Stimulated activated CD4-positive, alpha-beta T cell treated with anti-CD3 and anti-CD28 coated beads, Interleukin-12 subunit alpha, Interleukin-12 subunit beta, amount 100 ng/mL, for 48 hours (primary cell): Measurements from ENCODE around the gene MRTFB.
"Not testable (repeated sequence)": the region's sequence is repeated elsewhere in the genome, so short reads cannot be mapped to it uniquely, and the experiment has no call there.

Experiments used
- DNase-seq, 3 donors: peaks; one replicate each; pipeline ENCODE4 v3.0.0-alpha.2; 2020; ENCODE audit warnings: low read depth in 2 of 3, low spot score in 1 of 3

Gene MRTFB, protein sequence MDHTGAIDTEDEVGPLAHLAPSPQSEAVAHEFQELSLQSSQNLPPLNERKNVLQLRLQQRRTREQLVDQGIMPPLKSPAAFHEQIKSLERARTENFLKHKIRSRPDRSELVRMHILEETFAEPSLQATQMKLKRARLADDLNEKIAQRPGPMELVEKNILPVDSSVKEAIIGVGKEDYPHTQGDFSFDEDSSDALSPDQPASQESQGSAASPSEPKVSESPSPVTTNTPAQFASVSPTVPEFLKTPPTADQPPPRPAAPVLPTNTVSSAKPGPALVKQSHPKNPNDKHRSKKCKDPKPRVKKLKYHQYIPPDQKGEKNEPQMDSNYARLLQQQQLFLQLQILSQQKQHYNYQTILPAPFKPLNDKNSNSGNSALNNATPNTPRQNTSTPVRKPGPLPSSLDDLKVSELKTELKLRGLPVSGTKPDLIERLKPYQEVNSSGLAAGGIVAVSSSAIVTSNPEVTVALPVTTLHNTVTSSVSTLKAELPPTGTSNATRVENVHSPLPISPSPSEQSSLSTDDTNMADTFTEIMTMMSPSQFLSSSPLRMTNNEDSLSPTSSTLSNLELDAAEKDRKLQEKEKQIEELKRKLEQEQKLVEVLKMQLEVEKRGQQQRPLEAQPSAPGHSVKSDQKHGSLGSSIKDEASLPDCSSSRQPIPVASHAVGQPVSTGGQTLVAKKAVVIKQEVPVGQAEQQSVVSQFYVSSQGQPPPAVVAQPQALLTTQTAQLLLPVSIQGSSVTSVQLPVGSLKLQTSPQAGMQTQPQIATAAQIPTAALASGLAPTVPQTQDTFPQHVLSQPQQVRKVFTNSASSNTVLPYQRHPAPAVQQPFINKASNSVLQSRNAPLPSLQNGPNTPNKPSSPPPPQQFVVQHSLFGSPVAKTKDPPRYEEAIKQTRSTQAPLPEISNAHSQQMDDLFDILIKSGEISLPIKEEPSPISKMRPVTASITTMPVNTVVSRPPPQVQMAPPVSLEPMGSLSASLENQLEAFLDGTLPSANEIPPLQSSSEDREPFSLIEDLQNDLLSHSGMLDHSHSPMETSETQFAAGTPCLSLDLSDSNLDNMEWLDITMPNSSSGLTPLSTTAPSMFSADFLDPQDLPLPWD

GRCh38 chr16:14070877-14071575, at the start of gene MRTFB:
MRTFB (plus strand) TSS chr16:14071319; CDS start chr16:14140607, 69,288 bp downstream.
- DNase-seq = peak; percentile 38 to 73 (median 61)

DNA sequence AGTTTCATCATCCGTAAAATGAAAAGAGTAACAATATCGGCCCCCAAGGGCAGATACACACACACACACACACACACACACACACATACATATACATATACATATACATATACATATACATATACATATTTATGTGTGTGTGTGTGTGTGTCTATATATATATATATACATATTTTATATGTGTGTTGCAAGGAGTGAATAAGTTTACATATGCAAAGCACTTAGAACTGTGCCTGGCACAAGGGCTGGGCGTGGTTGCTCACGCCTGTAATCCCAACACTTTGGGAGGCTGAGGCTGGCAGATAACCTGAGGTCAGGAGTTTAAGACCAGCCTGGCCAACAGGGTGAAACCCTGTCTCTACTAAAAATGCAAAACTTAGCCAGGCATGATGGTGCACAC, 47.6 kb upstream of the MRTFB start:
- not testable (repeated sequence) for DNase-seq

DNA sequence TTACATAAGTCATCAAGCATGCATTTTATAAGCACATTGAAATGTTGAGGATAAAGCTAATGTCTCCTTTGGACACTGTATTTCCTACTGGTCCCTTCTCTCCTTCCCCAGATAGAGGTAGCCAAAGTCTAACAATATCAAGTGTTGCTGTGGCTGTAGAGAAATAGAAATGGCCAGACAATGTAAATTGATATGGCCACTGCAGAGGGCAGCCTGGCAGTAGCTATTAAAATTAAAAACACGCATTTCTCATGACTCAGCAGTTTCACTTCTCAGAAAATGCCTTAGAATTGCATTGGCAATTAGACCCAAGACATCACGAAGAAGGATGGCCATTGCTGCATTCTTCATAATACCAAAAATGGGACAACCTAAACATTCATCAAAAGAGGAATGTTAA, 46.8 kb upstream of the MRTFB start:
- no peak for DNase-seq

- no peak for DNase-seq
These were observed 44.4 kb upstream of the MRTFB start for GRCh38 chr16:14026572-14027285.

DNA sequence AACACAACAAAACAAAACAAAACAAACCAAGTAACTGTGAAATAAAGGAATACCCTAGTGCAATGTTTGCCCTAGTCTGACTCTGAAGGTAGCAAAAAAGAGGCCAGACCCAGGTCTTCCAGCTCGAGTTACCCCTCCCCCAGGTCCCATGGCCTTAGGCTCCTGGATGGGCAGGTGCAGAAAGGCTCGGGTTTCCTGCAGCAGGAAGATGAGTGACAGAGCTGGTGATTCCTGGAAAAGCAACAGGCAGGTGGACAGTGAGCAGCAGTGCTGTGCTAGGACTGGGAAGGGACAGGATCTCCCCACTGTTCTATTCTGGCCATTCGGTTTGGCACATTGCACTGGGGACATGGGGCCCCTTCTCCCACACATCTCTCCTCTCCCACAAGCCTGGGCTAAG, 42.9 kb upstream of the MRTFB start:
- DNase-seq = no peak

GRCh38 chr16:14029658-14030057, 41.5 kb upstream of the MRTFB start:
- DNase-seq = no peak

GRCh38 chr16:14035092-14035491, 36.0 kb upstream of the MRTFB start:
- no peak for DNase-seq

DNA sequence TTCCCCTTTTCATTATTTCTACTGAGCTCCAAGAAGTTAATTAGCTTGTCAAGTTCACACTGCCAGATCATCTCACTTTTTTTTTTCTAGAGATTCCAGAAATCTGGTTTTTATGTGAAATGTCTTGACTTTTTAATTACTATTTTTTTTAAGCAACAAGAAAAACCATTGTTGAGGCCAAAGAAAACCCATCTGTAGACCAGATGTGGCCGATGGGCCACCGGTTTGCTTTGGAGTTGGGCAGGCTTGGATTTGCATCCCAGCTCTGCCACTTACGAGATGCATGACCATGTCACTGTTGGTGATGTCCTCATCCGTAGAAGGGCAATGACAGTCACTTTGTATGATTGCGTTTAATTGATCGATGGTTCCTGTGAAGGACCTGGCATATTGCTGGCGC, 34.2 kb upstream of the MRTFB start:
- DNase-seq = no peak

DNA sequence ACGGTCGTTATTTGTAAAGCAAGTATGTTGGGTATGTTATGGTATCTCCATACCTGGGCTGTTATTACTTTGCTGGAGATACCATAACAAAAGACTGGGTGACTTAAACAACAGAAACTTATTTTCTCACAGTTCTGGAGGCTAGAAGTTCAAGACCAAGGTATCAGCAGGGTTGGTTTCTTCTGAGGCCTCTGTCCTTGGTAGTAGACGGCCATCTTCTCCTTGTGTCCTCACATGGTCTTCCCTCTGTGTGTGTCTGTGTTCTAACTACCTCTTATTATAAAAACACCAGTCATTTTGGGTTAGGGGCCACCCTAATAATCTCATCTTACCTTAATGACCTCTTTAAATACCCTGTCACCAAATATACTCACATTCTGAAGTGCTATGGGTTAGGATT, 33.2 kb upstream of the MRTFB start:
- no peak for DNase-seq

- DNase-seq = no peak
These were observed 30.0 kb upstream of the MRTFB start for GRCh38 chr16:14041164-14041563.

DNA sequence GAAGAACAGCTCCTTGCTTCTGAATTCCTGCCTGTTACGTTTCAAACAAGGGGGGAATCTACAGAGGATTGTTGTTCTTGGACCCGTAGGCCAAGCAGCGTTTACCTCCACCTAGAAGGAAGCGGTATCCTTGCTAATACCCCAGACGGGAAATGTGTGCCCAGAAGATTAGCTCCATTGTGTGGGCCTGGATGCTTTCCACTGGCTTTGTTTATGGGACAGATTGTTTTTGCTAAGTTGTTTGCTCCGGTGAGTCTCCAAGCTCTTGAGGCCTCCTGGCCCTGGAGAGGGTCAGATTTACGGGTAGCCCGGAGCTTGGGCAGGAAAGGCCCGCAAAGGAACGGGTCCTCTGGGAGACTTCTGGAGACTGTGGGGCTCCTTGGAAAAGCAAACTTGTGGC, 28.4 kb upstream of the MRTFB start:
- DNase-seq = no peak

DNA sequence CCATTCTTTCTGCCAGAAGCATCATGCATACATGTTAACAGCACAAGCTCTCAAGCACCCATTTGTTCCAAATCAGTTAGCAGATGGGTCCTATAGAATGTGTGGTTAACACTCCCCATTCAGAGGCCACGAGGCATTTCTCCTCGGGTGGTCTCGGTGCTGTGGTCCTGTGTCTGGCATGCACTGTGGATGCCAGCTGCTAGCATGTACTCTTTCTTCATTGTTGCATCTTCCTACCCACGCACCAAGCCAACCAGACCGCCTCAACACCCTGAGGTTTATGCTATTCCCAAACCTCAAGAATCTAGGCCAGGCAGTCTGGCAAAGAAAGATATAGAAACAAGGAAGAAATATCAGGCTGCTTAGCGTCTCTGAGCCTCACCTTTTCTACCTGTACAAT, 27.8 kb upstream of the MRTFB start:
- DNase-seq = no peak

DNA sequence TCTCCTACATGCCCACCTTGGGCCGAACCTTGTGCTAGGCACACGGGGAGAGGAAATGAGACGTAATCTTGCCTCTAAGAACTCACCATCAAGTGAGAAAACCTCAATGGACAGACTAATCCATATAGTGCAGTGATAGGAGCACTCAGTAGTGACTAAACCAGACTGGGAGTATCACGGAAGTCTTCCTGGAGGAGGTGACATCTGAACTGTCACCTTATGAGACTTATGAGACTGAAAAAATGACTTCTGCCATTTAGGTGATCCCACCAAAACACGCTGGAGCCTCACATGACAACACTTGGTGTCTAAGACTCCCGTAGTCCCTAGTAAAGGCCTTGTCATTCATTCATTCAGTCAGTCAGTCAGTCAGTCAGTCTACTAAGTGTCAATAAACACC, 27.3 kb upstream of the MRTFB start:
- no peak for DNase-seq

- DNase-seq = not testable (repeated sequence)
These were observed 23.8 kb upstream of the MRTFB start for GRCh38 chr16:14047121-14047859.

DNA sequence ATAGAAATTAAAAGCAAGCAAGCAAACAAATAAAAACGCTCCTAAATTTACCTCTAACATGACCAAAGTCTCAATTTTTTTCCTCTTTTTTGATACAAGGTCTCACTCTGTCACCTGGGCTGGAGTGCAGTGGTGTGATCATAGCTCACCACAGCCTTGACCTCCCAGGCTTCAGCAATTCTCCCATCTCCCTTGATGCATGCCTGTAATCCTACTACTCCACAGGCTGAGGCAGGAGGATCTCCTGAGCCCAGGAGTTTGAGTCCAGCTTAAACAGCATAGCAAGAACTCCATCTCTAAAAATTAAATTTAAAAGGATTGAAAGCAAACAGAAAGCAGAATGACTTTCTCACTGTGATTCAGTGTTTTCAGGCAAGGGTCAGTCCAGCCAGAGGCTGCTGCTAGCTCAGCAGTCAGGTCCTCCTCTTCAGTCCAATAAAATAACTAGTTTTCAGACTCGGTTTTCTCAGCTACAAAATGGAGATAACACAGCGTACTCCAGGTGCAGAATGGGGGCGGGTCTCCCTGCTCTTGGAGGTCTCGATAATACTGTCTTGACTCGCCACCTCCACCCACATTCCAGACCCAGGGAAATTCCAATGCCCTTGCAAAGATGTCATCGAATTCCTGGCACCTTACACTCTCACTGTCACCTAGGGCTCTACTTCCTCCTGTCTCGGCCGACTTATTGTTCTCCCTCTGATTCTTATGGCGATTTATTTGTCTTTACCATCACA, 20.7 kb upstream of the MRTFB start:
- no peak for DNase-seq

GRCh38 chr16:14051103-14051729, 19.9 kb upstream of the MRTFB start:
- no peak for DNase-seq

GRCh38 chr16:14056970-14057369, 14.1 kb upstream of the MRTFB start:
- DNase-seq = no peak

DNA sequence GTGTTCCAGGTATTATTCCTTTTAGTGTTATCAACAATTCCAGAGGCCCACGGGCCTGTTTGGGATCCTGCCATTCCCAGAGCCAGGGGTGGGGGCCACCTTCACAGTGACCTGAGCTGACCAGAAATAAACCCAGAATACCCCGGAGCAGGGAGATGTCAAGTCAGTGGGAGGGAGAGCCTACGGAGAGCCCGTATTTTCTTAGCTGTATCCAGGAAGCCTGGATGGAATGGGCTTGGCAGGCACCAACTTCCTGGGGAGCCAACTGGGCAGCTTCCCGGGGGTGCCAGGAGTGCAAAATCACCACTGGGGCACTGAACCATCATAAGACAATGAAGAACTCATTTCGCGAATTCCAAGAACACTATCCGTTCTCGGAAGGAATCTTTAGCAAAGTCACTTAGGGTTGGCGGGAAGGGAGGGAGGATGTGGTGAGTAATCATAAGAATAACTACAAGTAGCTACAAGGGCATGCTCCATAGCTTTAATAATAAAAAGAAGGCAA, 13.2 kb upstream of the MRTFB start:
- DNase-seq = no peak
